Measurements from ENCODE around the gene FOXO6.

FOXO6 gene

GRCh38 chr1:41360786-41361494, at the start of gene FOXO6:
Gene FOXO6 (plus strand): TSS chr1:41361434.
- peak; percentile 45 for TF ChIP-seq CTCF (IDR thresholded peaks at IDR 0.05; ENCODE audit: low read depth, low read length, missing control alignments)
- peak within 1 kb of the TSS; percentile 30 for H3K4me3 ChIP-seq (replicated peaks; ENCODE audit: low read depth, low read length)
- peak; percentile 88 for DNase-seq (ENCODE audit: extremely low read depth, low read depth)

GRCh38 chr1:41312991-41313645, 48.1 kb upstream of the FOXO6 start:
- no peak overlapping the region for H3K4me3 ChIP-seq (replicated peaks; ENCODE audit: low read depth, low read length)
- DNase-seq (ENCODE audit: extremely low read depth, low read depth): no peak
- no peak for TF ChIP-seq CTCF (IDR thresholded peaks at IDR 0.05; ENCODE audit: low read depth, low read length, missing control alignments)

- no peak for DNase-seq (ENCODE audit: extremely low read depth, low read depth)
- H3K4me3 ChIP-seq (replicated peaks; ENCODE audit: low read depth, low read length): no peak overlapping the region
- TF ChIP-seq CTCF (IDR thresholded peaks at IDR 0.05; ENCODE audit: low read depth, low read length, missing control alignments): peak; percentile 57
These were observed 47.5 kb upstream of the FOXO6 start for GRCh38 chr1:41313661-41314131.

GRCh38 chr1:41314376-41315145, 46.7 kb upstream of the FOXO6 start:
- H3K4me3 ChIP-seq (replicated peaks; ENCODE audit: low read depth, low read length): no peak overlapping the region
- TF ChIP-seq CTCF (IDR thresholded peaks at IDR 0.05; ENCODE audit: low read depth, low read length, missing control alignments): no peak
- DNase-seq (ENCODE audit: extremely low read depth, low read depth): no peak

DNA sequence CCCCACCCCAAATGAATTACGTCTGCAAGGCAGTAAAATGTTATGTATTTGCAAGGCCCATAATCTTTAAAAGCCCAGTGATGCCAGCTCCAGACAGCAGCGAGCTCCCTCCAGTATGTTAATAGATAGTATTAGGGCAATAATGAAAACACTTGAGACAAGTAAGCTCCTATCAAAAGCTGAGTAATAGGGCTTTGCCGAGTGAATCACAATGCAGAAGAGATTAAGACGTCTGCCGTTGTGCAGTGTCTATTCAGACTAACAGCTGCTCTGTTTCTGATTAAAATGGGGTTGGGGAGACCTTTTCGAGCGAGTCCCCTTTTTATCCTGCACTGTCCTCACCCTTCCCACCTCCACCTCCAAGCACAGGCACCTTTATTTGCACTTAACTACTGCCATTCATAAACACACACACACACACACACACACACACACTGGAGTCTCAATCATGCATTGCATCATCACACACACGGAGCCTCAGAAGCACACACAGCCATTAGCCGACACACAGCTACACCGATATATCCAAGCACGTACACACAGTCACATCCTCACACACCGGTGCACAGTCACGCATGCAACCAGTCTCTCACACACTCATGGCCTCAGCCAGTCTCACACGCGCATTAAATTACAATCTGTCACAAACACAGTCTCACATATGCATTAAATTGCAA, 46.0 kb upstream of the FOXO6 start:
- TF ChIP-seq CTCF (IDR thresholded peaks at IDR 0.05; ENCODE audit: low read depth, low read length, missing control alignments): no peak
- DNase-seq (ENCODE audit: extremely low read depth, low read depth): no peak
- H3K4me3 ChIP-seq (replicated peaks; ENCODE audit: low read depth, low read length): no peak overlapping the region

- no peak for TF ChIP-seq CTCF (IDR thresholded peaks at IDR 0.05; ENCODE audit: low read depth, low read length, missing control alignments)
- no peak for DNase-seq (ENCODE audit: extremely low read depth, low read depth)
- no peak overlapping the region for H3K4me3 ChIP-seq (replicated peaks; ENCODE audit: low read depth, low read length)
These were observed 45.4 kb upstream of the FOXO6 start for GRCh38 chr1:41315871-41316270.
